Amniotic stem cell (primary cell): ENCODE data around the gene SZT2.
"Not testable (repeated sequence)": the region's sequence is repeated elsewhere in the genome, so short reads cannot be mapped to it uniquely, and the experiment has no call there.

Experiments used
- DNase-seq: peaks from one replicate; lab custom pipeline; 2025; lab: John Stamatoyannopoulos, UW

Gene SZT2

GRCh38 chr1:43388613-43389012 lies 1.1 kb upstream of the SZT2 start:
- no peak for DNase-seq

GRCh38 chr1:43392702-43393101 lies 3.0 kb downstream of the SZT2 start:
- no peak for DNase-seq

- no peak for DNase-seq
These were observed 5.8 kb downstream of the SZT2 start for GRCh38 chr1:43395523-43395922.

GRCh38 chr1:43396059-43396458 lies 6.4 kb downstream of the SZT2 start:
- DNase-seq, result no peak

GRCh38 chr1:43398227-43398626 lies 8.5 kb downstream of the SZT2 start:
- DNase-seq, result no peak

GRCh38 chr1:43400441-43400840 lies 10.7 kb downstream of the SZT2 start:
- DNase-seq, result not testable (repeated sequence)

- no peak for DNase-seq
These were observed 12.6 kb downstream of the SZT2 start for GRCh38 chr1:43402089-43402865.

- DNase-seq, result no peak
These were observed 14.7 kb downstream of the SZT2 start for GRCh38 chr1:43404353-43404752.

- no peak for DNase-seq
These were observed 15.6 kb downstream of the SZT2 start for GRCh38 chr1:43405219-43405875.

- no peak for DNase-seq
These were observed 16.2 kb downstream of the SZT2 start for GRCh38 chr1:43405876-43406234.

GRCh38 chr1:43410571-43410970 lies 20.9 kb downstream of the SZT2 start:
- no peak for DNase-seq

GRCh38 chr1:43413426-43413825 lies 23.7 kb downstream of the SZT2 start:
- DNase-seq, result not testable (repeated sequence)

- no peak for DNase-seq
These were observed 25.0 kb downstream of the SZT2 start for GRCh38 chr1:43414634-43415223.

- no peak for DNase-seq
These were observed 26.2 kb downstream of the SZT2 start for GRCh38 chr1:43415901-43416300.

- no peak for DNase-seq
These were observed 29.2 kb downstream of the SZT2 start for GRCh38 chr1:43418858-43419257.

- DNase-seq, result no peak
These were observed 30.1 kb downstream of the SZT2 start for GRCh38 chr1:43419627-43420425.

- DNase-seq, result no peak
These were observed 31.2 kb downstream of the SZT2 start for GRCh38 chr1:43420874-43421273.

GRCh38 chr1:43421396-43421795 lies 31.7 kb downstream of the SZT2 start:
- DNase-seq, result no peak

GRCh38 chr1:43421976-43422750 lies 32.5 kb downstream of the SZT2 start:
- DNase-seq, result no peak

GRCh38 chr1:43422995-43423671 lies 33.4 kb downstream of the SZT2 start:
- no peak for DNase-seq
